GM12873 (cell line): Measurements from ENCODE around the gene C17orf67.

Experiments
- CTCF ChIP-seq: IDR thresholded peaks from 2 replicates; pipeline ENCODE4 v1.5.1; 2012; ENCODE audit warnings: low read depth, mild to moderate bottlenecking, moderate library complexity, low read length, control low read depth; ENCODE audit not compliant: insufficient read depth; ENCODE audit errors: missing control alignments

Gene C17orf67

GRCh38 chr17:56751145-56751738, 82.5 kb downstream of the C17orf67 start:
- TF ChIP-seq CTCF: no peak

GRCh38 chr17:56744721-56745120, 89.0 kb downstream of the C17orf67 start:
- TF ChIP-seq CTCF: no peak

- no peak for TF ChIP-seq CTCF
These were observed 91.1 kb downstream of the C17orf67 start for GRCh38 chr17:56742601-56743000.
